Endothelial cell of umbilical vein (primary cell): Measurements from ENCODE around the gene TOMM20L. TPM values are rescaled to one million over a fixed set of nuclear protein-coding genes. Genes with fewer than 3 reads are reported as not detected.

ENCODE experiments used
- BruUV-seq: library from RNA; stranded (reverse); fragments of 400-500 nt; replicated peaks from 2 replicates; lab custom pipeline; 2021; lab: Mats Ljungman, UMichigan
- CTCF ChIA-PET: fragments of 300-600, 350-600 bp; sonication (Branson Sonifier 250); formaldehyde crosslinking; loops from one replicate; lab custom pipeline; 2021; ENCODE audit warnings: antibody characterized with exemption, inconsistent platforms; lab: Charles Lee
- POLR2A ChIA-PET: fragments of 300-600, 350-600 bp; sonication (Branson Sonifier 250); formaldehyde crosslinking; loops from one replicate; lab custom pipeline; 2021; ENCODE audit warnings: antibody characterized with exemption, inconsistent platforms; lab: Charles Lee
- DNase-seq: peaks from one replicate; pipeline ENCODE4 v3.0.0-alpha.2; 2011; ENCODE audit warnings: low read depth, low spot score
- FAIRE-seq: peaks from 2 replicates; lab custom pipeline; 2011; peaks lifted over from hg19 to GRCh38; lab: Jason Lieb, UNC
- H2AFZ ChIP-seq: 2 replicates; pipeline ENCODE4 v1.6.0; 2012; ENCODE audit warnings: low read depth, low read length, control low read depth, inconsistent platforms
- H3K27ac ChIP-seq: 2 replicates; pipeline ENCODE4 v1.5.1; 2011; ENCODE audit warnings: low read depth, mild to moderate bottlenecking, control low read depth, low read length, moderate library complexity; ENCODE audit not compliant: insufficient read depth
- H3K27me3 ChIP-seq, 2 experiments: 2 replicates each; pipeline versions ENCODE4 v1.6.0 to v1.6.1; 2011; ENCODE audit warnings: low read length in 2 of 2, mixed read lengths in 1 of 2; ENCODE audit not compliant: control insufficient read depth in 2 of 2, insufficient read depth in 2 of 2
- H3K36me3 ChIP-seq, 2 experiments: 2 replicates in 1 of 2; 3 replicates in 1 of 2; pipeline ENCODE4 v1.5.1; 2011; ENCODE audit warnings: low read length in 2 of 2, mild to moderate bottlenecking in 1 of 2, moderate library complexity in 1 of 2; ENCODE audit not compliant: control insufficient read depth in 2 of 2, insufficient read depth in 2 of 2; ENCODE audit errors: extremely low read depth in 1 of 2
- H3K4me1 ChIP-seq: 3 replicates; pipeline ENCODE4 v1.5.1; 2011; ENCODE audit warnings: mild to moderate bottlenecking, low read length; ENCODE audit not compliant: control insufficient read depth, insufficient read depth; ENCODE audit errors: extremely low read depth
- H3K4me2 ChIP-seq: 2 replicates; pipeline ENCODE4 v1.6.1; 2011; ENCODE audit warnings: low read length, control low read depth, mixed read lengths; ENCODE audit not compliant: insufficient read depth
- H3K4me3 ChIP-seq, 3 experiments: fragments of 200-600 bp in 1 of 3; sonication (generic), shearing (Covaris generic) in 1 of 3; replicated peaks in 1 of 3; 2 replicates each; pipeline ENCODE4 v1.5.1; 2011 to 2016; ENCODE audit warnings: control low read depth in 3 of 3, low read length in 3 of 3, mild to moderate bottlenecking in 2 of 3, inconsistent platforms in 1 of 3, low read depth in 1 of 3, moderate library complexity in 1 of 3; ENCODE audit not compliant: insufficient read depth in 1 of 3
- H3K79me2 ChIP-seq: 2 replicates; pipeline ENCODE4 v1.6.0; 2012; ENCODE audit warnings: low read length, inconsistent platforms; ENCODE audit not compliant: control insufficient read depth, insufficient read depth
- H3K9ac ChIP-seq: replicated peaks from 2 replicates; pipeline ENCODE3; 2011; ENCODE audit warnings: low read length, control low read depth; ENCODE audit not compliant: insufficient read depth; ENCODE audit errors: extremely low read depth
- H3K9me1 ChIP-seq: replicated peaks from 3 replicates; pipeline ENCODE4 v1.6.0; 2011; ENCODE audit warnings: mild to moderate bottlenecking, low read length; ENCODE audit not compliant: control insufficient read depth, insufficient read depth; ENCODE audit errors: extremely low read depth
- H3K9me3 ChIP-seq: replicated peaks from 2 replicates; pipeline ENCODE4 v1.5.1; 2012; ENCODE audit warnings: low read length, inconsistent platforms; ENCODE audit not compliant: control insufficient read depth, insufficient read depth
- H4K20me1 ChIP-seq: replicated peaks from 2 replicates; pipeline ENCODE3; 2011; ENCODE audit warnings: mild to moderate bottlenecking, low read length; ENCODE audit not compliant: control insufficient read depth, insufficient read depth; ENCODE audit errors: extremely low read depth
- CTCF ChIP-seq, 2 donors: IDR thresholded peaks; 1 replicate in 1 of 2; 2 replicates in 1 of 2; pipeline ENCODE4 v1.5.1; 2011; ENCODE audit warnings: low read length in 2 of 2, mild to moderate bottlenecking in 2 of 2, moderate library complexity in 2 of 2, control low read depth in 1 of 2, inconsistent platforms in 1 of 2, low read depth in 1 of 2; ENCODE audit not compliant: insufficient read depth in 1 of 2; ENCODE audit errors: extremely low read depth in 1 of 2
- FOS ChIP-seq: IDR thresholded peaks from 2 replicates; pipeline ENCODE4 v1.6.1; 2011; ENCODE audit warnings: mild to moderate bottlenecking, low read length, moderate library complexity, borderline replicate concordance; ENCODE audit not compliant: insufficient read depth
- GATA2 ChIP-seq: IDR thresholded peaks from 2 replicates; pipeline ENCODE4 v1.7.0; 2011; ENCODE audit warnings: low read depth, mild to moderate bottlenecking, moderate library complexity, mixed read lengths, low read length; ENCODE audit not compliant: insufficient read length, insufficient read depth
- JUN ChIP-seq: IDR thresholded peaks from 2 replicates; pipeline ENCODE4 v1.6.1; 2011; ENCODE audit warnings: borderline replicate concordance, low read depth; ENCODE audit not compliant: insufficient read length, insufficient read depth
- MAX ChIP-seq: IDR thresholded peaks from 2 replicates; pipeline ENCODE4 v1.6.1; 2011; ENCODE audit not compliant: insufficient read depth, insufficient read length
- POLR2A ChIP-seq: IDR thresholded peaks from 2 replicates; pipeline ENCODE4 v1.6.1; 2012; ENCODE audit warnings: low read depth, mild to moderate bottlenecking, control low read depth, low read length
- POLR2AphosphoS5 ChIP-seq: IDR thresholded peaks from 2 replicates; pipeline ENCODE4 v1.6.1; 2012; ENCODE audit warnings: low read depth, mild to moderate bottlenecking, control low read depth, low read length, moderate library complexity; ENCODE audit not compliant: insufficient read depth
- dilution Hi-C: fragments of 300-500 bp; cut with MboI; formaldehyde crosslinking; loops from one replicate; pipeline ENCODE4 v1.15.0; 2019; ENCODE audit warnings: low sequenced_read_pairs; ENCODE audit not compliant: extremely low pct_ligation_motif_present
- intact Hi-C: fragments of 100-400 bp; cut with micrococcal nuclease; formaldehyde crosslinking; loops from one replicate; pipeline ENCODE4 v1.10.0; 2022
- polyA plus RNA-seq, 4 experiments: library from polyadenylated mRNA; depleted of rRNA in 3 of 4; stranded (reverse) in 3 of 4; unstranded in 1 of 4; fragments of >200 nt; gene quantifications; 2 replicates each; pipeline versions ENCODE4 v1.2.1 to v1.2.3, GENCODE V29; 2011 to 2012; ENCODE audit warnings: missing spikeins in 1 of 4
- total RNA-seq: library from RNA; stranded (reverse); gene quantifications from 2 replicates; pipeline ENCODE4 v1.2.3, GENCODE V29; 2021

The TOMM20L gene
- total and polyA plus RNA-seq, 2 donors (not counting 3 experiments of a cell fraction or from before 2014, with no cell fraction given), result not detected

GRCh38 chr14:58362798-58363412 is 32.8 kb upstream of the TOMM20L start:
- dilution Hi-C loops, result no loop called here
- H3K4me2 ChIP-seq, result no peak overlapping the region
- intact Hi-C loops, result no loop called here
- CTCF ChIA-PET, result interaction anchor here (1.3 to 1.4 kb wide), 2 partner anchors 11 to 65 kb away, joined by 3 to 5 read pairs; partner anchors contain the start of gene ARID4A
- H3K27me3 ChIP-seq, result no peaks in the 10 kb centered on the region
- DNase-seq (peak; percentile 28), FAIRE-seq (peak; percentile 31)
- H2AFZ ChIP-seq, result no peak overlapping the region
- POLR2A ChIA-PET, result no interaction called here
- H4K20me1 ChIP-seq, result no peaks in the 10 kb centered on the region
- TF ChIP-seq FOS (no peak), GATA2 (no peak), MAX (no peak), POLR2AphosphoS5 (no peak), CTCF (IDR thresholded peaks at IDR 0.05; ENCODE audit: extremely low read depth in 1 of 2, insufficient read depth in 1 of 2, low read depth in 1 of 2, low read length in 2 of 2) (peak in 1 of 2 donors; percentile 20), POLR2A (no peak), JUN (no peak)
- H3K9me3 ChIP-seq, result no peaks in the 10 kb centered on the region
- H3K4me3 ChIP-seq, result no peak overlapping the region
- H3K36me3 ChIP-seq, result peaks cover 12 to 19% of the 10 kb centered on the region in 2 experiments
- H3K4me1 ChIP-seq, result no peaks in the 10 kb centered on the region
- no TSS peak for BruUV-seq
- no peaks in the 10 kb centered on the region for H3K79me2 ChIP-seq
- H3K9me1 ChIP-seq, result no peaks in the 10 kb centered on the region
- no peak overlapping the region for H3K9ac ChIP-seq
- H3K27ac ChIP-seq, result no peak overlapping the region
